ENCODE results near the gene CXADR. TPM values are rescaled to one million over a fixed set of nuclear protein-coding genes. Genes with fewer than 3 reads are reported as not detected.
"Not testable (repeated sequence)": the region's sequence is repeated elsewhere in the genome, so short reads cannot be mapped to it uniquely, and the experiment has no call there.

Gene CXADR
- total RNA-seq, 1 experiment from 2014 or later: 51.7 TPM

GRCh38 chr21:17519208-17519738 is 6.4 kb downstream of the CXADR start:
- Mint-ChIP-seq H3K4me1 (ENCODE audit: low read depth, unreplicated experiment) (peaks cover 59% of the 10 kb centered on the region), H3K27ac (ENCODE audit: unreplicated experiment) (peak overlapping the region; percentile 18), H3K4me3 (ENCODE audit: low read depth, unreplicated experiment) (no peak overlapping the region), H3K9me3 (ENCODE audit: low read depth, unreplicated experiment) (no peaks in the 10 kb centered on the region), H3K27me3 (ENCODE audit: unreplicated experiment) (no peaks in the 10 kb centered on the region), H3K36me3 (ENCODE audit: insufficient read depth, unreplicated experiment) (peaks cover 9% of the 10 kb centered on the region)
- DNase-seq: no peak
- CTCF ChIA-PET: interaction anchor here (0.6 to 1.7 kb wide), 2 partner anchors 9 to 101 kb away, joined by 4 read pairs; no protein-coding TSS in a partner anchor
- intact Hi-C loops (cut with micrococcal nuclease; ENCODE audit: unreplicated experiment): no loop called here
- no TSS peak for BruUV-seq (replicated peaks)
- TF ChIP-seq CTCF (IDR thresholded peaks at IDR 0.05; ENCODE audit: unreplicated experiment): no peak

DNA sequence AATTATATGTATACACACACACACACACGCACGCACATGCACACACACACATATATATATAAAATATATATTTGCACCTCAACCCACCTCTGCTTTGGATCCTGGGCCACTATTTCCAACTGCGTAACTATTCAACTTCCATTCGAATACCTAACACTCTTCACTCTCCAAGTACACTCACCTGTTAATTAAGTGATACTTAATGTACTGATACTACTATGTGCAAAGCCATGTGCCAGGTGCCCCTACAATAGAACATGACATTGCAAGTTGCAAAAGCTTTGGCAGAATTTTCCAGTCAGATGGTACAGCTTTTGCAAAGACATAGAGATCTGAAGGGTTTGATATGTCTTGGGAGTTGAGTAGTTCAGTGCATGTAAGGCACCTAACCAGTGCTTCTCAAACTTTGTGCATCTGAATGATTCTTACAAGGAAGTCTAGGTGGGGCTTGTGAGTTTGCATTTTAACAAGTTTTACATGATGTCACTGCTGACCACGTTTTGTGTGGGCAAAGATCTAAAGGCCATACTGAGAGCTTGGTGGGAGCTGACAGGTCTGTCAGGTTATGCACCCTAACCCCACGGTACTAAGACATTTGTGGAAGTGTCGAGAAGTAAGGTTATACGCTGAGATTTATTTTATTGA is 7.2 kb downstream of the CXADR start:
- BruUV-seq (replicated peaks): no TSS peak
- Mint-ChIP-seq H3K27ac (ENCODE audit: unreplicated experiment) (no peak overlapping the region), H3K4me3 (ENCODE audit: low read depth, unreplicated experiment) (no peak overlapping the region), H3K36me3 (ENCODE audit: insufficient read depth, unreplicated experiment) (peaks cover 6% of the 10 kb centered on the region), H3K4me1 (ENCODE audit: low read depth, unreplicated experiment) (peaks cover 67% of the 10 kb centered on the region), H3K27me3 (ENCODE audit: unreplicated experiment) (no peaks in the 10 kb centered on the region), H3K9me3 (ENCODE audit: low read depth, unreplicated experiment) (no peaks in the 10 kb centered on the region)
- no peak for TF ChIP-seq CTCF (IDR thresholded peaks at IDR 0.05; ENCODE audit: unreplicated experiment)
- CTCF ChIA-PET: no interaction called here
- intact Hi-C loops (cut with micrococcal nuclease; ENCODE audit: unreplicated experiment): no loop called here
- no peak for DNase-seq

DNA sequence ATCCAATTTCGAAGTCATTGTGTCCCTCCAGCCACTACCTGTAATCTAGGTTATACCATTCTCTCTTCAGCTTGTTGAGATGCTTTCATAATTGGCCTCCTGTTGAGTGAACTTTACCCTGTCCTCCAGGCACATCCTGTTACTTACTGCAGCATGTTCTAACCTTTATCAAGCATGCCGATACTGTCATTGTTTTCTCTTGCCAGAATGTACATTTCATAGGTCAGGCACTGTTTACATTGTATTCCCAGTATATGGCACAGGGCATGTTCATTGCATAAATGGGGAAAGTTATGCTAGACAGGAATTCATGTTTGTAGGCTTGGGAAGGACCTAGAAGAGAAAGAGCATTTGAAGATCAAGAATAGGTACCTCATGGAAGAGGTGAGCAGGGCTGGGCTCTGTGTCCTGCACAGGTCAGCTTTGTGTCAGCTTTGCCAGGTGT is 10.2 kb downstream of the CXADR start:
- no peak for TF ChIP-seq CTCF (IDR thresholded peaks at IDR 0.05; ENCODE audit: unreplicated experiment)
- DNase-seq: no peak
- intact Hi-C loops (cut with micrococcal nuclease; ENCODE audit: unreplicated experiment): no loop called here
- Mint-ChIP-seq H3K36me3 (ENCODE audit: insufficient read depth, unreplicated experiment) (peaks cover 6% of the 10 kb centered on the region), H3K4me1 (ENCODE audit: low read depth, unreplicated experiment) (peaks cover 72% of the 10 kb centered on the region), H3K27ac (ENCODE audit: unreplicated experiment) (peak overlapping the region; percentile 67), H3K27me3 (ENCODE audit: unreplicated experiment) (no peaks in the 10 kb centered on the region), H3K9me3 (ENCODE audit: low read depth, unreplicated experiment) (no peaks in the 10 kb centered on the region), H3K4me3 (ENCODE audit: low read depth, unreplicated experiment) (peak overlapping the region; percentile 39)
- no TSS peak for BruUV-seq (replicated peaks)
- CTCF ChIA-PET: no interaction called here

DNA sequence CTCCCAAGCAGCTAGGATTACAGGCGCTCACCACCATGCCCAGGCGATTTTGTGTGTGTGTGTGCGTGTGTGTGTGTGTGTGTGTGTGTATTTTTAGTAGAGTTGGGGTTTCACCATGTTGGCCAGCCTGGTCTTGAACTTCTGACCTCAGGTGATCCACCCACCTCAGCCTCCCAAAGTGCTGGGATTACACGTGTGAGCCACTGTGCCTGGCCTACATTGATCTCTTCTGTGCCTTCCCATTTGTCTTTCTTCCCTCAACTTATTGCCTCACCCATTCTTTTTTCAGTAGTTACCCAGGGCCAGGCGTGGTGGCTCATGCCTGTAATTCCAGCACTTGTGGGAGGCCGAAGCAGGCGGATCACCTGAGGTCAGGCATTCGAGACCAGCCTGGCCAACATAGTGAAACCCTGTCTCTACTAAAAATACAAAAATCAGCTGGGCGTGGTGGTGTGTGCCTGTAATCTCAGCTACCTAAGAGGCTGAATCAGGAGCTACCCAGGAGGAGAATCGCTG is 11.2 kb downstream of the CXADR start:
- H3K36me3 Mint-ChIP-seq (ENCODE audit: insufficient read depth, unreplicated experiment): peaks cover 10% of the 10 kb centered on the region
- CTCF ChIA-PET; H3K9me3 Mint-ChIP-seq (ENCODE audit: low read depth, unreplicated experiment); H3K27me3 Mint-ChIP-seq (ENCODE audit: unreplicated experiment); intact Hi-C loops (cut with micrococcal nuclease; ENCODE audit: unreplicated experiment); H3K4me3 Mint-ChIP-seq (ENCODE audit: low read depth, unreplicated experiment); DNase-seq; H3K27ac Mint-ChIP-seq (ENCODE audit: unreplicated experiment); BruUV-seq (replicated peaks): not testable (repeated sequence)
- peaks cover 66% of the 10 kb centered on the region for H3K4me1 Mint-ChIP-seq (ENCODE audit: low read depth, unreplicated experiment)

GRCh38 chr21:17524635-17525034 is 11.8 kb downstream of the CXADR start:
- Mint-ChIP-seq H3K4me1 (ENCODE audit: low read depth, unreplicated experiment) (peaks cover 60% of the 10 kb centered on the region), H3K27ac (ENCODE audit: unreplicated experiment) (no peak overlapping the region), H3K27me3 (ENCODE audit: unreplicated experiment) (no peaks in the 10 kb centered on the region), H3K4me3 (ENCODE audit: low read depth, unreplicated experiment) (no peak overlapping the region), H3K36me3 (ENCODE audit: insufficient read depth, unreplicated experiment) (peaks cover 7% of the 10 kb centered on the region), H3K9me3 (ENCODE audit: low read depth, unreplicated experiment) (no peaks in the 10 kb centered on the region)
- no peak for TF ChIP-seq CTCF (IDR thresholded peaks at IDR 0.05; ENCODE audit: unreplicated experiment)
- CTCF ChIA-PET: no interaction called here
- no TSS peak for BruUV-seq (replicated peaks)
- intact Hi-C loops (cut with micrococcal nuclease; ENCODE audit: unreplicated experiment): no loop called here
- DNase-seq: no peak

All from Calu3 (cell line).